Esophagus muscularis mucosa (tissue), 4 donors: ENCODE measurements around the gene UGT3A1. TPM values are rescaled to one million over a fixed set of nuclear protein-coding genes. Genes with fewer than 3 reads are reported as not detected.
A peak's percentile ranks its signal among the peaks of the same experiment; 100 is the strongest.

Experiments used
- DNase-seq: peaks from one replicate; pipeline ENCODE4 v3.0.0-alpha.2; 2017; ENCODE audit errors: extremely low spot score
- H3K27ac ChIP-seq, 4 donors: fragments of 200-600 bp; sonication (generic); replicated peaks in 1 of 4; 1 replicate in 3 of 4; 2 replicates in 1 of 4; pipeline ENCODE4 v1.5.1; 2016 to 2019; ENCODE audit warnings: mild to moderate bottlenecking in 1 of 4
- H3K27me3 ChIP-seq, 4 donors: fragments of 200-600 bp; sonication (generic); one replicate each; pipeline versions ENCODE4 v1.5.1 to v1.6.0; 2016 to 2019
- H3K36me3 ChIP-seq, 4 donors: fragments of 200-600 bp; sonication (generic); one replicate each; pipeline ENCODE4 v1.5.1; 2016 to 2019
- H3K4me1 ChIP-seq, 4 donors: fragments of 200-600 bp; sonication (generic); one replicate each; pipeline ENCODE4 v1.5.1; 2016 to 2019
- H3K4me3 ChIP-seq, 4 donors: fragments of 200-600 bp; sonication (generic); 1 replicate in 2 of 4; 2 replicates in 2 of 4; pipeline ENCODE4 v1.5.1; 2016 to 2019; ENCODE audit warnings: mild to moderate bottlenecking in 4 of 4, moderate library complexity in 1 of 4
- H3K9me3 ChIP-seq, 4 donors: fragments of 200-600 bp; sonication (generic); 1 replicate in 3 of 4; 2 replicates in 1 of 4; pipeline ENCODE4 v1.5.1; 2016 to 2019
- EP300 ChIP-seq: sonication (generic); formaldehyde crosslinking; IDR thresholded peaks from one replicate; pipeline ENCODE4 v1.6.1; 2017; ENCODE audit warnings: antibody characterized with exemption
- POLR2A ChIP-seq: fragments of 450-650 bp; IDR thresholded peaks from one replicate; pipeline ENCODE4 v1.6.1; 2017; ENCODE audit warnings: antibody characterized with exemption, moderate library complexity, mild to moderate bottlenecking, low read depth
- POLR2AphosphoS5 ChIP-seq, 2 donors: sonication (generic); formaldehyde crosslinking; IDR thresholded peaks; one replicate each; pipeline ENCODE4 v1.6.1; 2017; ENCODE audit warnings: antibody characterized with exemption in 2 of 2
- WGBS: methylation state at CpG from one replicate; pipeline ENCODE4 v1.1.5; 2018; 5-methylcytosine and 5-hydroxymethylcytosine counted together
- intact Hi-C: fragments of 100-400 bp; cut with DNase I; formaldehyde crosslinking; loops from one replicate; pipeline ENCODE4 v1.15.1; 2023
- total RNA-seq, 4 donors: library from RNA; depleted of rRNA; stranded (reverse); fragments of >200 nt; gene quantifications; one replicate each; pipeline versions ENCODE4 v1.1.0 to v1.2.1, GENCODE V29; 2016
- TF ChIP-seq, protein P1 (sequence below), 3 experiments: fragments of 200-600 bp in 2 of 3; fragments of 450-650 bp in 1 of 3; sonication (generic) in 2 of 3; IDR thresholded peaks; one replicate each; pipeline ENCODE4 v1.5.1; 2017 to 2019; ENCODE audit warnings: antibody characterized with exemption in 3 of 3, mild to moderate bottlenecking in 2 of 3, moderate library complexity in 1 of 3

UGT3A1 gene
- total RNA-seq, 4 donors from 2014 or later = not detected

GRCh38 chr5:35926389-35927051 lies 64.7 kb downstream of the UGT3A1 start:
- Histone ChIP-seq H3K27me3 (peaks cover 0 to 55% (median 2%) of the 10 kb centered on the region in 4 donors), H3K36me3 (no peaks in the 10 kb centered on the region), H3K4me1 (peaks cover 4 to 11% (median 8%) of the 10 kb centered on the region in 4 donors), H3K9me3 (no peaks in the 10 kb centered on the region), H3K27ac (no peak overlapping the region), H3K4me3 (no peak overlapping the region)
- no peak for DNase-seq
- intact Hi-C loops = loop anchor here (1.0 to 10.0 kb wide), 3 partner anchors 148 to 832 kb away; partner anchors contain the start of gene SPEF2
- TF ChIP-seq, protein P1, sequence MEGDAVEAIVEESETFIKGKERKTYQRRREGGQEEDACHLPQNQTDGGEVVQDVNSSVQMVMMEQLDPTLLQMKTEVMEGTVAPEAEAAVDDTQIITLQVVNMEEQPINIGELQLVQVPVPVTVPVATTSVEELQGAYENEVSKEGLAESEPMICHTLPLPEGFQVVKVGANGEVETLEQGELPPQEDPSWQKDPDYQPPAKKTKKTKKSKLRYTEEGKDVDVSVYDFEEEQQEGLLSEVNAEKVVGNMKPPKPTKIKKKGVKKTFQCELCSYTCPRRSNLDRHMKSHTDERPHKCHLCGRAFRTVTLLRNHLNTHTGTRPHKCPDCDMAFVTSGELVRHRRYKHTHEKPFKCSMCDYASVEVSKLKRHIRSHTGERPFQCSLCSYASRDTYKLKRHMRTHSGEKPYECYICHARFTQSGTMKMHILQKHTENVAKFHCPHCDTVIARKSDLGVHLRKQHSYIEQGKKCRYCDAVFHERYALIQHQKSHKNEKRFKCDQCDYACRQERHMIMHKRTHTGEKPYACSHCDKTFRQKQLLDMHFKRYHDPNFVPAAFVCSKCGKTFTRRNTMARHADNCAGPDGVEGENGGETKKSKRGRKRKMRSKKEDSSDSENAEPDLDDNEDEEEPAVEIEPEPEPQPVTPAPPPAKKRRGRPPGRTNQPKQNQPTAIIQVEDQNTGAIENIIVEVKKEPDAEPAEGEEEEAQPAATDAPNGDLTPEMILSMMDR (IDR thresholded peaks at IDR 0.05) = peak; percentile 80 to 84 (median 83)
- TF ChIP-seq POLR2A = no peak
- no peak for TF ChIP-seq EP300
- TF ChIP-seq POLR2AphosphoS5 (IDR thresholded peaks at IDR 0.05) = no peak
- 28% methylated on average over 13 of the region's 13 CpGs for WGBS

DNA sequence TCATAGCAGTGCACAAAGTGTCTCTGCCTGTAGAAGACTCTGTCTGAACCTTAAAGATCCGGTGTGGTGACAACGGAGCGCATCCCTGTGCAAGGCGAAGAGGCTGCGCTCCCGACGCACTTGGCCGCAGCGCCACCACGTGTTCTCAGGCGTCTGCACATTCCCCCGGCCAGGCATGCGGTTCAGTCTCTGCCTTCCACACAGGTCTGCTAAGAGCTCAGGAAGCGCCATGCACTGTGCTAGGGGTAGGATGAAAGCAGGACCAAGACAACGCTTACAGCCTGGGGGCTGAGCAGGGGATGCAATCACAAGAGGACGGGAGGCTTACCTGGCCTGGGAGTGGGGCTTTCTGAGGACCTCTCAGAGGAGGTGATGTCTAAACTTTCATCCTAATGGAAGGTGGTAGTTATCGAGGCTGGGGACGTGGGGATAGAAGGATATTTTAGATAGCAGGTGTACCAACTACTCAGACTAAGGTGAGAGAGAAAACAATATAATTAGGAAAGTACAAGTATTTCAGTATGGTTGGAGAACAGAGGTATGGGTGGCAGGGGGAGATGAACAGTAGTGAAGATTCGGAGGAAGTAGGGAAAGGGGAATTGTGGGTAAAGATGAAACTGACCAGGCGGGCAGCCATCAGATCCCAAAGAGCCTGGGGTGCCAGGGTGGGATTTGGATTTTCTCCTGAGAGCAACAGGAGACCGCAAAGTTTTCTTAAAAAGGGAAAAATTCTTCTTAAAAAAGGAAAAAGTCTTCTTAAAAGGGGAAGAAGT lies 66.1 kb downstream of the UGT3A1 start:
- peak overlapping the region in 1 of 4 donors; percentile 24 for H3K4me3 ChIP-seq
- no peaks in the 10 kb centered on the region for H3K36me3 ChIP-seq
- no peak overlapping the region for H3K27ac ChIP-seq
- WGBS = 39% methylated on average over 8 of the region's 21 CpGs
- peaks cover 0 to 55% (median 2%) of the 10 kb centered on the region in 4 donors for H3K27me3 ChIP-seq
- no peaks in the 10 kb centered on the region for H3K9me3 ChIP-seq
- intact Hi-C loops = loop anchor here (10.0 kb wide), 1 partner anchor 830 kb away; no protein-coding TSS in a partner anchor
- DNase-seq = no peak
- peaks cover 4 to 11% (median 8%) of the 10 kb centered on the region in 4 donors for H3K4me1 ChIP-seq
- TF ChIP-seq, protein P1 (IDR thresholded peaks at IDR 0.05) = peak; percentile 38 to 55 (median 46)
- no peak for TF ChIP-seq EP300
- no peak for TF ChIP-seq POLR2A
- TF ChIP-seq POLR2AphosphoS5 (IDR thresholded peaks at IDR 0.05) = no peak

DNA sequence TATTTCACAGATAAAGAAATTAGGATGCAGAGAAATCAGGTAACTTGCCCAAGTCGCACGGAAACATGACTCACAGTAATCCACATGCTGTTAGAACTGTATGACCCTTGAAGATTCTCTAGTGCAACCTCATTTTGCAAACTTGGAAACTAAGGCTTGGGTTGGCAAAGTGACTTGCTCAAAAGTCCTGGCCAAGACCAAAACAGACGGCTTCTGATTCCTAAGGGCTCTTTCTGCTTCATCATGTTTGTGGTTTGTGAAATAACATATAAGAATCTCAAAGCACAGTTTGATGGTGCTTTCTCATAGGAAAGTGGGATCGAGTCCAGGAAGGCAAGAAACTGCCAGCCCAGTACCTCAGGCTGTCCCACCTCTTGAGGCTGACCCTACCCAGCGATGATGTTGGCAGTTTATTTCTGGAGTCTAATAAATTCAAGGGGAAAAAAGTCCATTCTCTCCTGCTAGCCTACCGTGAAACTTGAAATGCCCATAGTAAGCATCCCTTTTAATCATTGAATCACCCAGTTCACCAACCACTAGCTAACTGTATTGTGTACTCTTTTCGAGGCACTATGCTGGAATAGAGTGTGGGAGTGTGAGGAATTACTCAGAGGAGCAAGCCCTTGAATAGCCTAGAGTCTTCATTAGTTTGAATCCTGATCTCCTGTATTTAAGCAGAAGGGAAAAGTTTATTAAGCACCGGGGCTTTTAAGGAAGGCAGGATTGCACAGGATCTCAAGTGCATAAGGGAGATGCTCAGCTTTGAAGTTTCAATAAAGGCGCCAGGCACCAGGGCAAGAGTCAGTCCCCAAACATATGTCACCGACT lies 66.9 kb downstream of the UGT3A1 start:
- peaks cover 4 to 11% (median 8%) of the 10 kb centered on the region in 4 donors for H3K4me1 ChIP-seq
- intact Hi-C loops = loop anchor here (10.0 kb wide), 1 partner anchor 830 kb away; no protein-coding TSS in a partner anchor
- TF ChIP-seq EP300 (no peak), POLR2A (no peak), POLR2AphosphoS5 (IDR thresholded peaks at IDR 0.05) (no peak)
- TF ChIP-seq, protein P1 (IDR thresholded peaks at IDR 0.05) = no peak
- H3K36me3 ChIP-seq = no peaks in the 10 kb centered on the region
- H3K27me3 ChIP-seq = peaks cover 0 to 55% (median 2%) of the 10 kb centered on the region in 4 donors
- peak overlapping the region in 1 of 4 donors; percentile 24 for H3K4me3 ChIP-seq
- DNase-seq = no peak
- no peaks in the 10 kb centered on the region for H3K9me3 ChIP-seq
- WGBS = 51% methylated on average over 10 of the region's 10 CpGs
- no peak overlapping the region for H3K27ac ChIP-seq

DNA sequence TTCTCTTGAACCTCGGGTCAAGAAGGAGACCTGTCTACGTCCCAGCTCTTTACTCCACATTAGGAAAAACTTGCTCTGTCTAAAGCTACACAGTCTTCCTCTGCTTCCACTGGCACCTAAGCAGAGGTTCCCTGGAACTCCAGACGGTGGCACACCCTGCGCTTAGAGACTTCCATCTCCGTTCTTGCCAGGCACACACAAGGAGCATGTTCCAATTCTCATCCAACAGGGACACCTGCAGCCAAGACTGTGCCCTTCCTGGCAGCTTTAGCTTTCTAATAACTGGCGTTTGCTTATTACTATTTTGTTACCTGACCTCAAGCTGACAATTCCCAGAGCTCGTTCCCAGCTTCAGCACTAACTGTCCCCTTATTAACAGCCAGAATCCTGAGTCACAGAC lies 68.7 kb downstream of the UGT3A1 start:
- H3K27me3 ChIP-seq = peaks cover 0 to 55% (median 2%) of the 10 kb centered on the region in 4 donors
- intact Hi-C loops = loop anchor here (10.0 kb wide), 1 partner anchor 828 kb away; no protein-coding TSS in a partner anchor
- DNase-seq = no peak

More for the DNA sequence above, 68.7 kb downstream of the UGT3A1 start:
- no peaks in the 10 kb centered on the region for H3K9me3 ChIP-seq
- H3K4me3 ChIP-seq = no peak overlapping the region
- 87% methylated on average over 7 of the region's 7 CpGs for WGBS
- TF ChIP-seq POLR2AphosphoS5 (IDR thresholded peaks at IDR 0.05) (no peak), EP300 (no peak)
- TF ChIP-seq, protein P1 (IDR thresholded peaks at IDR 0.05) = no peak
- no peak overlapping the region for H3K27ac ChIP-seq
- H3K36me3 ChIP-seq = no peaks in the 10 kb centered on the region
- H3K4me1 ChIP-seq = peaks cover 4 to 11% (median 8%) of the 10 kb centered on the region in 4 donors
